SW480 (cell line): ENCODE measurements around the gene UVRAG.
A peak's percentile ranks its signal among the peaks of the same experiment; 100 is the strongest.

Experiments
- DNase-seq: peaks from one replicate; pipeline ENCODE4 v3.0.0-alpha.2; 2016; ENCODE audit warnings: low spot score

Gene UVRAG

GRCh38 chr11:75814677-75815344 is at the start of gene UVRAG:
UVRAG (plus strand) TSS chr11:75815210; CDS start chr11:75815408, 198 bp downstream.
- DNase-seq: peak; percentile 99

GRCh38 chr11:75766443-75767227 is 48.4 kb upstream of the UVRAG start:
- DNase-seq: no peak

GRCh38 chr11:75767228-75767572 is 47.8 kb upstream of the UVRAG start:
- DNase-seq: no peak

GRCh38 chr11:75767793-75768111 is 47.3 kb upstream of the UVRAG start:
- no peak for DNase-seq

GRCh38 chr11:75768112-75768908 is 46.7 kb upstream of the UVRAG start, which contains the start of gene DGAT2:
DGAT2 (plus strand) TSS chr11:75768778; CDS start chr11:75768992, 214 bp downstream.
- DNase-seq: peak; percentile 81

- DNase-seq: no peak
These were observed 45.9 kb upstream of the UVRAG start for GRCh38 chr11:75768909-75769771.

- no peak for DNase-seq
These were observed 44.9 kb upstream of the UVRAG start for GRCh38 chr11:75770102-75770501.

GRCh38 chr11:75771646-75772410 is 43.2 kb upstream of the UVRAG start:
- no peak for DNase-seq

GRCh38 chr11:75773595-75774353 is 41.2 kb upstream of the UVRAG start:
- DNase-seq: no peak

- DNase-seq: no peak
These were observed 40.0 kb upstream of the UVRAG start for GRCh38 chr11:75775056-75775455.

- no peak for DNase-seq
These were observed 38.5 kb upstream of the UVRAG start for GRCh38 chr11:75776546-75776945.

GRCh38 chr11:75777461-75778110 is 37.4 kb upstream of the UVRAG start:
- DNase-seq: no peak

- no peak for DNase-seq
These were observed 36.0 kb upstream of the UVRAG start for GRCh38 chr11:75778962-75779361.

- peak; percentile 9 for DNase-seq
These were observed 35.0 kb upstream of the UVRAG start for GRCh38 chr11:75779960-75780359.

- no peak for DNase-seq
These were observed 34.1 kb upstream of the UVRAG start for GRCh38 chr11:75780888-75781287.

- no peak for DNase-seq
These were observed 33.7 kb upstream of the UVRAG start for GRCh38 chr11:75781296-75781695.

GRCh38 chr11:75781831-75782230 is 33.2 kb upstream of the UVRAG start:
- DNase-seq: no peak

GRCh38 chr11:75782540-75783263 is 32.3 kb upstream of the UVRAG start:
- DNase-seq: no peak

- DNase-seq: no peak
These were observed 31.5 kb upstream of the UVRAG start for GRCh38 chr11:75783416-75784084.
